HEK293 (cell line): ENCODE measurements around the gene RAPGEF5.

ENCODE experiments used
- YY1 ChIP-seq: fragments of 450-650 bp; formaldehyde crosslinking; IDR thresholded peaks from 2 replicates; pipeline ENCODE4 v1.5.1; 2018; ENCODE audit warnings: missing biosample characterization, missing genetic modification characterization
- ZNF138 ChIP-seq: fragments of 450-650 bp; formaldehyde crosslinking; IDR thresholded peaks from 2 replicates; pipeline ENCODE4 v1.5.1; 2016; ENCODE audit warnings: missing biosample characterization, missing genetic modification characterization, borderline replicate concordance
- ZNF558 ChIP-seq: fragments of 450-650 bp; formaldehyde crosslinking; IDR thresholded peaks from 2 replicates; pipeline ENCODE4 v1.5.1; 2016; ENCODE audit warnings: missing biosample characterization, missing genetic modification characterization
- ZNF76 ChIP-seq: fragments of 450-650 bp; formaldehyde crosslinking; IDR thresholded peaks from 2 replicates; pipeline ENCODE4; 2016; ENCODE audit warnings: low read depth, missing biosample characterization, missing genetic modification characterization, borderline replicate concordance
- TF ChIP-seq, protein P1 (sequence below): fragments of 450-650 bp; formaldehyde crosslinking; IDR thresholded peaks from 2 replicates; pipeline ENCODE4 v1.5.1; 2016; ENCODE audit warnings: missing biosample characterization, missing genetic modification characterization
- TF ChIP-seq, protein P2 (sequence below): fragments of 450-650 bp; formaldehyde crosslinking; IDR thresholded peaks from 2 replicates; pipeline ENCODE4 v1.5.1; 2016; ENCODE audit warnings: missing biosample characterization, missing genetic modification characterization, low read depth
- TF ChIP-seq, protein P3 (sequence below): fragments of 450-650 bp; formaldehyde crosslinking; IDR thresholded peaks from 2 replicates; pipeline ENCODE4 v1.5.1; 2016; ENCODE audit warnings: missing biosample characterization, missing genetic modification characterization

DNA sequence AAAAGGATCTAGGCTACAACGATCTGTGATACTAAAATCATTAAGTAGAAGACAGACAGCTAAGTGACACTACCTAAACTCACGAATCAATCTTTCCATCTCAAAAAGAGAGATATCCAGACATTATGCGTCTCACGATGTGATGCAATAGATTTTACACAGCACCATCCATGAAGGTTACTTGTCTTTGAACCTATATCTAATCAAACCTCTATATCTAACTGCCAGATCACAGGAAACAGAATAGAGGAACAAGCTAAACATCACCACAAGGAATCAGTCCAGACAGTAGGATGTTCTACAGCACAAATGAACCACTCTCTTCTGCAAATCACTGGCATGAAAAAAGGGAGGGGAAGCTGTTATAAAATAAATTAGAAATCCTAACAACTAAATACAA lies 4.1 kb downstream of the RAPGEF5 start:
- TF ChIP-seq ZNF76 (tag by site-specific recombination) (no peak), ZNF558 (tag by site-specific recombination) (no peak), YY1 (no peak), ZNF138 (tag by site-specific recombination) (no peak)
- TF ChIP-seq, protein P1, sequence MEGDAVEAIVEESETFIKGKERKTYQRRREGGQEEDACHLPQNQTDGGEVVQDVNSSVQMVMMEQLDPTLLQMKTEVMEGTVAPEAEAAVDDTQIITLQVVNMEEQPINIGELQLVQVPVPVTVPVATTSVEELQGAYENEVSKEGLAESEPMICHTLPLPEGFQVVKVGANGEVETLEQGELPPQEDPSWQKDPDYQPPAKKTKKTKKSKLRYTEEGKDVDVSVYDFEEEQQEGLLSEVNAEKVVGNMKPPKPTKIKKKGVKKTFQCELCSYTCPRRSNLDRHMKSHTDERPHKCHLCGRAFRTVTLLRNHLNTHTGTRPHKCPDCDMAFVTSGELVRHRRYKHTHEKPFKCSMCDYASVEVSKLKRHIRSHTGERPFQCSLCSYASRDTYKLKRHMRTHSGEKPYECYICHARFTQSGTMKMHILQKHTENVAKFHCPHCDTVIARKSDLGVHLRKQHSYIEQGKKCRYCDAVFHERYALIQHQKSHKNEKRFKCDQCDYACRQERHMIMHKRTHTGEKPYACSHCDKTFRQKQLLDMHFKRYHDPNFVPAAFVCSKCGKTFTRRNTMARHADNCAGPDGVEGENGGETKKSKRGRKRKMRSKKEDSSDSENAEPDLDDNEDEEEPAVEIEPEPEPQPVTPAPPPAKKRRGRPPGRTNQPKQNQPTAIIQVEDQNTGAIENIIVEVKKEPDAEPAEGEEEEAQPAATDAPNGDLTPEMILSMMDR (tag by site-specific recombination), result no peak
- TF ChIP-seq, protein P2, sequence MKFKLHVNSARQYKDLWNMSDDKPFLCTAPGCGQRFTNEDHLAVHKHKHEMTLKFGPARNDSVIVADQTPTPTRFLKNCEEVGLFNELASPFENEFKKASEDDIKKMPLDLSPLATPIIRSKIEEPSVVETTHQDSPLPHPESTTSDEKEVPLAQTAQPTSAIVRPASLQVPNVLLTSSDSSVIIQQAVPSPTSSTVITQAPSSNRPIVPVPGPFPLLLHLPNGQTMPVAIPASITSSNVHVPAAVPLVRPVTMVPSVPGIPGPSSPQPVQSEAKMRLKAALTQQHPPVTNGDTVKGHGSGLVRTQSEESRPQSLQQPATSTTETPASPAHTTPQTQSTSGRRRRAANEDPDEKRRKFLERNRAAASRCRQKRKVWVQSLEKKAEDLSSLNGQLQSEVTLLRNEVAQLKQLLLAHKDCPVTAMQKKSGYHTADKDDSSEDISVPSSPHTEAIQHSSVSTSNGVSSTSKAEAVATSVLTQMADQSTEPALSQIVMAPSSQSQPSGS, result no peak
- TF ChIP-seq, protein P3, sequence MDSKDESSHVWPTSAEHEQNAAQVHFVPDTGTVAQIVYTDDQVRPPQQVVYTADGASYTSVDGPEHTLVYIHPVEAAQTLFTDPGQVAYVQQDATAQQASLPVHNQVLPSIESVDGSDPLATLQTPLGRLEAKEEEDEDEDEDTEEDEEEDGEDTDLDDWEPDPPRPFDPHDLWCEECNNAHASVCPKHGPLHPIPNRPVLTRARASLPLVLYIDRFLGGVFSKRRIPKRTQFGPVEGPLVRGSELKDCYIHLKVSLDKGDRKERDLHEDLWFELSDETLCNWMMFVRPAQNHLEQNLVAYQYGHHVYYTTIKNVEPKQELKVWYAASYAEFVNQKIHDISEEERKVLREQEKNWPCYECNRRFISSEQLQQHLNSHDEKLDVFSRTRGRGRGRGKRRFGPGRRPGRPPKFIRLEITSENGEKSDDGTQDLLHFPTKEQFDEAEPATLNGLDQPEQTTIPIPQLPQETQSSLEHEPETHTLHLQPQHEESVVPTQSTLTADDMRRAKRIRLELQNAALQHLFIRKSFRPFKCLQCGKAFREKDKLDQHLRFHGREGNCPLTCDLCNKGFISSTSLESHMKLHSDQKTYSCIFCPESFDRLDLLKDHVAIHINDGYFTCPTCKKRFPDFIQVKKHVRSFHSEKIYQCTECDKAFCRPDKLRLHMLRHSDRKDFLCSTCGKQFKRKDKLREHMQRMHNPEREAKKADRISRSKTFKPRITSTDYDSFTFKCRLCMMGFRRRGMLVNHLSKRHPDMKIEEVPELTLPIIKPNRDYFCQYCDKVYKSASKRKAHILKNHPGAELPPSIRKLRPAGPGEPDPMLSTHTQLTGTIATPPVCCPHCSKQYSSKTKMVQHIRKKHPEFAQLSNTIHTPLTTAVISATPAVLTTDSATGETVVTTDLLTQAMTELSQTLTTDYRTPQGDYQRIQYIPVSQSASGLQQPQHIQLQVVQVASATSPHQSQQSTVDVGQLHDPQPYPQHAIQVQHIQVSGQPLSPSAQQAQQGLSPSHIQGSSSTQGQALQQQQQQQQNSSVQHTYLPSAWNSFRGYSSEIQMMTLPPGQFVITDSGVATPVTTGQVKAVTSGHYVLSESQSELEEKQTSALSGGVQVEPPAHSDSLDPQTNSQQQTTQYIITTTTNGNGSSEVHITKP (tag by site-specific recombination), result no peak
